ENCODE data around the gene ASIC3. TPM values are rescaled to one million over a fixed set of nuclear protein-coding genes. Genes with fewer than 3 reads are reported as not detected.

Gene ASIC3
- total RNA-seq, 4 donors from 2014 or later = 2.6 to 4.3 (median 3.1) TPM

DNA sequence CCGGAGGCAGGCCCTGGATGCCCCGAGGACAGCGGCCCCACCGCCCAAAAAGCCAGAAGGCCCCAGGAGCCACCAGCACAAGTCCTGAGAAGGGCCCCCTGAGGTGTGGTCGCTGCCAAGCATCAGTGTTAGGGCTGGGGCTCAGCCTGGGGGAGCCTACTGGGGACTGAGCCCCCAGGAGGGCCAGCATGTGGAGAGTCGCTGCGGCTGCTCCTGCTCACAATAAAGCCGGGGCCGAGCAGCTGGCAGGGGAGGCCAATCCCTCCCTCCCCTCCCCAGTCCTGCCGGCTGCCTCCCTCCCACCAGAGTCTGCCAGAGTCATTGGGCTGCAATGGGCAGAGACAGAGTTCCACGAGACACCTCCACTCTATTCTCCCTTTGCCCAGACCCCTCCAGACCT lies 3.1 kb upstream of the ASIC3 start:
- no peaks in the 10 kb centered on the region for H3K9me3 ChIP-seq
- H3K4me3 ChIP-seq = no peak overlapping the region
- peaks cover 0 to 7% (median 1%) of the 10 kb centered on the region in 4 donors for H3K4me1 ChIP-seq
- H3K36me3 ChIP-seq = no peaks in the 10 kb centered on the region
- intact Hi-C loops (cut with DNase I; ENCODE audit: low total_unique reads) (no loop called here), in situ Hi-C loops (cut with MboI; ENCODE audit: low pct_ligation_motif_present in 1 of 4, low pct_unique_long_range_greater_than_20kb in 1 of 4, low sequenced_read_pairs in 3 of 4) (no loop called here)
- TF ChIP-seq EP300 (IDR thresholded peaks at IDR 0.05; ENCODE audit: low read depth) (no peak), POLR2AphosphoS5 (IDR thresholded peaks at IDR 0.05) (no peak), POLR2A (IDR thresholded peaks at IDR 0.05) (no peak)
- TF ChIP-seq, protein P1, sequence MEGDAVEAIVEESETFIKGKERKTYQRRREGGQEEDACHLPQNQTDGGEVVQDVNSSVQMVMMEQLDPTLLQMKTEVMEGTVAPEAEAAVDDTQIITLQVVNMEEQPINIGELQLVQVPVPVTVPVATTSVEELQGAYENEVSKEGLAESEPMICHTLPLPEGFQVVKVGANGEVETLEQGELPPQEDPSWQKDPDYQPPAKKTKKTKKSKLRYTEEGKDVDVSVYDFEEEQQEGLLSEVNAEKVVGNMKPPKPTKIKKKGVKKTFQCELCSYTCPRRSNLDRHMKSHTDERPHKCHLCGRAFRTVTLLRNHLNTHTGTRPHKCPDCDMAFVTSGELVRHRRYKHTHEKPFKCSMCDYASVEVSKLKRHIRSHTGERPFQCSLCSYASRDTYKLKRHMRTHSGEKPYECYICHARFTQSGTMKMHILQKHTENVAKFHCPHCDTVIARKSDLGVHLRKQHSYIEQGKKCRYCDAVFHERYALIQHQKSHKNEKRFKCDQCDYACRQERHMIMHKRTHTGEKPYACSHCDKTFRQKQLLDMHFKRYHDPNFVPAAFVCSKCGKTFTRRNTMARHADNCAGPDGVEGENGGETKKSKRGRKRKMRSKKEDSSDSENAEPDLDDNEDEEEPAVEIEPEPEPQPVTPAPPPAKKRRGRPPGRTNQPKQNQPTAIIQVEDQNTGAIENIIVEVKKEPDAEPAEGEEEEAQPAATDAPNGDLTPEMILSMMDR (IDR thresholded peaks at IDR 0.05) = no peak
- H3K27ac ChIP-seq = no peak overlapping the region
- no peak for DNase-seq
- H3K27me3 ChIP-seq = peaks cover under 1% of the 10 kb centered on the region
- 90% methylated on average over 11 of the region's 11 CpGs; no CpG with 5 or more reads in 1 of the 2 donors for whole genome bisulfite sequencing, 2 donors (ENCODE audit: low coverage in 1 of 2)

DNA sequence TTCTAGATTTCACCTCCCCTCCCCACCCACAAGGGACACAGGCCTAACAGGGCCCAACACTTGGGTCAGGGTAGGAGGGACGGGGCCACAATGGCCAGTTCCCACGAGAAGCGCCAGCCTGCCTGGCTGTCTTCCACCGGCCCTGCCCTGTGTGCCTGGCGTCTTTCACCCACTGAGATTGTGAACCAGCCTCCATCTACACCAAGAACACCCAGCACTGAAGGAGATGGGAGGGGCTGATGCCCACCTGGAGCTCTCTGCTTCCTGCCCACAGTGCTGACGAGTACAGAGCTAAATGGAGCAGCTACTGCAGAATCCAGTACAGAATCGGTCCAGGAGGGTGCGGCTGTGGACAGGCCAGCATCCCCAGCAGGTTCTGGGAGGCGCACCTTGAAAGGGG lies 2.4 kb upstream of the ASIC3 start:
- intact Hi-C loops (cut with DNase I; ENCODE audit: low total_unique reads) (no loop called here), in situ Hi-C loops (cut with MboI; ENCODE audit: low pct_ligation_motif_present in 1 of 4, low pct_unique_long_range_greater_than_20kb in 1 of 4, low sequenced_read_pairs in 3 of 4) (no loop called here)
- no peak for DNase-seq
- H3K27me3 ChIP-seq = peaks cover 7% of the 10 kb centered on the region
- no peak overlapping the region for H3K4me3 ChIP-seq
- no peak overlapping the region for H3K27ac ChIP-seq
- no peaks in the 10 kb centered on the region for H3K9me3 ChIP-seq
- 88% methylated on average over 9 of the region's 9 CpGs; no CpG with 5 or more reads in 1 of the 2 donors for WGBS, 2 donors (ENCODE audit: low coverage in 1 of 2)
- H3K4me1 ChIP-seq = peaks cover 0 to 10% (median 4%) of the 10 kb centered on the region in 4 donors
- TF ChIP-seq POLR2A (IDR thresholded peaks at IDR 0.05) = no peak
- no peak for TF ChIP-seq POLR2AphosphoS5 (IDR thresholded peaks at IDR 0.05)
- no peak for TF ChIP-seq EP300 (IDR thresholded peaks at IDR 0.05; ENCODE audit: low read depth)
- TF ChIP-seq, protein P1 (IDR thresholded peaks at IDR 0.05) = no peak
- H3K36me3 ChIP-seq = no peaks in the 10 kb centered on the region

DNA sequence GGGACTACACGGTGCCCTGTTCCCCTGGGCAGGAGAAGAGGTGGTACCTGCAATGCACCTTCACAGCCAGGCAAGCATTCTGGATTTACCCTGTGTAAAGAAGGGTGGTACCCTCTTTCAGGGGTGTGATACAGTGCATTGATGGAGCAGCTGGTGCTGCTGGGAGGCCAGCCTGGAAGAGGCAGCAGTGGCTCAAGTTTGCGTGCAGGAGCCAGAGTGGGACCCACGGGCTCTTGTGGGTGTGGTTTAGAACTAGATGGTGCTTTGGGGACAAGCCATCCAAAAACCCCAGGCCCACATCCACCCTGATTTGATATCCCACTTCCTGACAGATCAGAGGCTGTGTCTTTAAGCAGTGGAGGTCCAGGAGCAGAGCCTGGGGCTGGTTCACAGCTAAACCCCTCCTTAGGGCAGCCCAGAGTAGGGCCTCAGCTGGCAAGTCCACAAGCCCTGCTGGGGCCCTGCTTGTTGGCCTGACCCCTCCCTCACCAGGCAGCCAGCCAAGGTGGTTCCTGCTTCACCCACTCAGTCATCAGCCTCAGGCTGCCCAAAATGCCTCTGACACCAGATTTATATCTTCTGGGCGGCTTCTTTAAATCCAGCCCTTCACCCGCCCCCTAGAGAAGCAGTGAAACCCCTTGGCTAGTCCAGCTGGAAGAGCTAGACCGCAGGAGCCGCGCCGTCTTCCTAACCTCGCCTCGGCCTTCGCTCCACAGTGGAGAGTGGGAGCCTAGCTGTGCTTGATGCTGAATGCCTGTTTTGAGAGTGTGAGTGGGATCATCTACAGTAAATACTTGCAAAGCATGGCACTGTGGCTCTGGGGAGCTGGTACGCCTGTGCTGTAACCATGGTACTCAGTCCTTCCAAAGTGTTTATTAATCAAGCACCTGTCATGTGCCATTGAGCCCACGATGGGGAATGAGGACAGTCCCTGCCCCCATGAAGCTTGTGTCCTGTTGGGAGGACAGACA lies 1.4 kb upstream of the ASIC3 start:
- WGBS, 2 donors (ENCODE audit: low coverage in 1 of 2) = 0 to 63% methylated on average over 1 to 14 of the region's 14 CpGs

DNA sequence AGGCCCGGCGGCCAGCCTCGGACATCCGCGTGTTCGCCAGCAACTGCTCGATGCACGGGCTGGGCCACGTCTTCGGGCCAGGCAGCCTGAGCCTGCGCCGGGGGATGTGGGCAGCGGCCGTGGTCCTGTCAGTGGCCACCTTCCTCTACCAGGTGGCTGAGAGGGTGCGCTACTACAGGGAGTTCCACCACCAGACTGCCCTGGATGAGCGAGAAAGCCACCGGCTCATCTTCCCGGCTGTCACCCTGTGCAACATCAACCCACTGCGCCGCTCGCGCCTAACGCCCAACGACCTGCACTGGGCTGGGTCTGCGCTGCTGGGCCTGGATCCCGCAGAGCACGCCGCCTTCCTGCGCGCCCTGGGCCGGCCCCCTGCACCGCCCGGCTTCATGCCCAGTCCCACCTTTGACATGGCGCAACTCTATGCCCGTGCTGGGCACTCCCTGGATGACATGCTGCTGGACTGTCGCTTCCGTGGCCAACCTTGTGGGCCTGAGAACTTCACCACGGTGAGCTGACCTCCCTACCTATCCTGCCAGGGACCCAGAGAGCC lies 656 bp downstream of the ASIC3 start:
- in situ Hi-C loops (cut with MboI; ENCODE audit: low pct_ligation_motif_present in 1 of 4, low pct_unique_long_range_greater_than_20kb in 1 of 4, low sequenced_read_pairs in 3 of 4) = no loop called here
- peaks cover 0 to 16% (median 8%) of the 10 kb centered on the region in 4 donors for H3K4me1 ChIP-seq

More for the DNA sequence above, 1.4 kb upstream of the ASIC3 start:
- intact Hi-C loops (cut with DNase I; ENCODE audit: low total_unique reads) (no loop called here), in situ Hi-C loops (cut with MboI; ENCODE audit: low pct_ligation_motif_present in 1 of 4, low pct_unique_long_range_greater_than_20kb in 1 of 4, low sequenced_read_pairs in 3 of 4) (no loop called here)
- DNase-seq = no peak
- Histone ChIP-seq H3K4me1 (peaks cover 0 to 16% (median 8%) of the 10 kb centered on the region in 4 donors), H3K9me3 (no peaks in the 10 kb centered on the region), H3K27ac (no peak overlapping the region), H3K36me3 (no peaks in the 10 kb centered on the region), H3K4me3 (no peak overlapping the region), H3K27me3 (peaks cover 8% of the 10 kb centered on the region)
- TF ChIP-seq, protein P1 (IDR thresholded peaks at IDR 0.05) = no peak
- no peak for TF ChIP-seq POLR2AphosphoS5 (IDR thresholded peaks at IDR 0.05)
- no peak for TF ChIP-seq EP300 (IDR thresholded peaks at IDR 0.05; ENCODE audit: low read depth)
- TF ChIP-seq POLR2A (IDR thresholded peaks at IDR 0.05) = no peak

More for the DNA sequence above, 656 bp downstream of the ASIC3 start:
- DNase-seq = no peak
- TF ChIP-seq, protein P1 (IDR thresholded peaks at IDR 0.05) = no peak
- TF ChIP-seq POLR2A (IDR thresholded peaks at IDR 0.05) = no peak
- no peak for TF ChIP-seq EP300 (IDR thresholded peaks at IDR 0.05; ENCODE audit: low read depth)
- TF ChIP-seq POLR2AphosphoS5 (IDR thresholded peaks at IDR 0.05) = no peak
- Histone ChIP-seq H3K4me3 (no peak overlapping the region), H3K9me3 (no peaks in the 10 kb centered on the region), H3K27ac (no peak overlapping the region), H3K27me3 (peaks cover 8% of the 10 kb centered on the region), H3K36me3 (no peaks in the 10 kb centered on the region)
- 90% methylated on average over 38 of the region's 38 CpGs; no CpG with 5 or more reads in 1 of the 2 donors for WGBS, 2 donors (ENCODE audit: low coverage in 1 of 2)
- intact Hi-C loops (cut with DNase I; ENCODE audit: low total_unique reads) = no loop called here

All from transverse colon (tissue), 4 donors.